HG03460 (cell line): ENCODE measurements around the gene COBL.

ENCODE experiments used
- ATAC-seq: cut with Tn5 transposase; IDR thresholded peaks from one replicate; pipeline ENCODE4 v1.9.1; 2021; ENCODE audit not compliant: unreplicated experiment

Gene COBL

DNA sequence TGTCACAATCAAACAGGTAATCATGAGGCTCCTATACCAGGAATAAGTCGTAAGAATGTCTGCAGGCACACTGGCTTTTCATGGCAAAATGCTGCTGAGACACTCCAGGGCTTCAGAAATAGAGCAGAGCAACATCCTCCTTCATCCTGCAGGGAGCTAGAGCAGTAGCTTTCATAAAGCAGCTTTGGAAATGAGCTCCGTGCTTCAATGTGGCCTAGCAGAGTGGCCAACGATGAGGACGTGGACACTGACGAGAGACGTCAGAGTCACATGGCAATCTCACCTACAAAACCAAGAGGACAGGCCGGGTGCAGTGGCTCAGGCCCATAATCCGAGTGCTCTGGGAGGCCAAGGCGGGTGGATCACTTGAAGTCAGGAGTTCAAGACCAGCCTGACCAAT lies 9.8 kb downstream of the COBL start:
- no peak for ATAC-seq

GRCh38 chr7:51304729-51305128 lies 11.9 kb downstream of the COBL start:
- ATAC-seq = no peak

- ATAC-seq = no peak
These were observed 13.5 kb downstream of the COBL start for GRCh38 chr7:51303142-51303525.

DNA sequence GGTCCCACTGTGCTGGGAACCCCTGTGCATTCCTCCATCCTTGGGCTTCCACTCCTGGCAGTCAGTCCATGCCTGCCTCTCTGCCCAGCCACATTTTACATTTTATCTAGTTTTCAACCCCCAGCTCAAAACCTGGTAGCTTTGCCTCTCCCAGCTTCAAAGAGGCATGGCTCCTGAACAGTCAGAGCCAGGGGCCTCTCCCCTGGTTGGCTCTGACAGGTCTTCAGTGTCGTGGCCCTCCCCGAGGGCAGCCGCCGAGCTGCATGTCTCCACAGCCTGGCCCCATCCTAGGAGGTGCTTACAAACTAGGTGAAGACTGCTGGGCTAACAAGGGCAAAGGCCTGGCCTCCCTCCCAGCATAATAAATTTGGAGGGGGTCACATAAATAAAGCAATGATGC lies 14.8 kb downstream of the COBL start:
- no peak for ATAC-seq

GRCh38 chr7:51300762-51301674 lies 15.6 kb downstream of the COBL start:
- no peak for ATAC-seq

GRCh38 chr7:51299391-51300133 lies 17.0 kb downstream of the COBL start:
- ATAC-seq = no peak

- no peak for ATAC-seq
These were observed 17.7 kb downstream of the COBL start for GRCh38 chr7:51298912-51299311.

- no peak for ATAC-seq
These were observed 18.6 kb downstream of the COBL start for GRCh38 chr7:51297986-51298385.

DNA sequence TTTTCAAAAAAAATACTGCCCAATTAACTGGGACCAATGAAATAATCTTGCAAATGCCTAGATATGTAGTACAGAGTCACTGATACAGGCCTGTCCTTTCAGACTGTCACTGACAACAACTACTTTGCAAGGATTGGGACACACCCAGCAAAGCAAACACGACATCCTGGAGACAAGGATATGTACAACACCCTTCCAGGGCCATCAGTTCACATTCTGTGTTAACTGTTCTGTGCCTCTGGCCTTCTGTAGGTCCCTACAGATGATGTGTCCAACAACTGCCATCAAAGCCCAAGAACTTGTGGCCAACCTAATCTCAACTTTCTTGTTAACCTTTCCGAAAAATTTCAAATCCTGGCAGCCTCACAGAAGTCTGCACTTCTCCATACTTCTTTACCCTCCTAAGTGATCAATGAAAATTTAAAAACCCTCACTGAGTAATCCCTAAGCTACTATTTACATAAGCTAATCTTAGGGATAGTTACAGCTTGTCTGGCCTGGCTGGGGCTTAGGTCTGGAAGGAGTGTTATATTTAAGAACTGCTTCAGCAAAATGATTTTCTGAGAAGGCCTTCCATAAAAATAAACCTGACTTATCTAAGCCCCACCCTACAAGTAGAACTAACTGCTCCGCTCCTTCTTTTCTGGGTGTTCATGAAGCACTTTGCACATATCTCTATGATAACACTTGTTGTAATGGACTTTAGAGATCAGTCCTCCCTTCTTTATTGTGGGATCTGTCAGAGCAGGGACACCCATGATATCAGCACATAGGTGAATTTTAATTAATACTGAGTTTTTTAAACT lies 21.0 kb downstream of the COBL start:
- no peak for ATAC-seq

GRCh38 chr7:51292596-51292995 lies 24.0 kb downstream of the COBL start:
- ATAC-seq = no peak

- no peak for ATAC-seq
These were observed 25.7 kb downstream of the COBL start for GRCh38 chr7:51290702-51291540.

GRCh38 chr7:51290304-51290637 lies 26.3 kb downstream of the COBL start:
- no peak for ATAC-seq

GRCh38 chr7:51289623-51290303 lies 26.8 kb downstream of the COBL start:
- no peak for ATAC-seq

- no peak for ATAC-seq
These were observed 27.6 kb downstream of the COBL start for GRCh38 chr7:51288896-51289622.

GRCh38 chr7:51286401-51286800 lies 30.2 kb downstream of the COBL start:
- no peak for ATAC-seq

DNA sequence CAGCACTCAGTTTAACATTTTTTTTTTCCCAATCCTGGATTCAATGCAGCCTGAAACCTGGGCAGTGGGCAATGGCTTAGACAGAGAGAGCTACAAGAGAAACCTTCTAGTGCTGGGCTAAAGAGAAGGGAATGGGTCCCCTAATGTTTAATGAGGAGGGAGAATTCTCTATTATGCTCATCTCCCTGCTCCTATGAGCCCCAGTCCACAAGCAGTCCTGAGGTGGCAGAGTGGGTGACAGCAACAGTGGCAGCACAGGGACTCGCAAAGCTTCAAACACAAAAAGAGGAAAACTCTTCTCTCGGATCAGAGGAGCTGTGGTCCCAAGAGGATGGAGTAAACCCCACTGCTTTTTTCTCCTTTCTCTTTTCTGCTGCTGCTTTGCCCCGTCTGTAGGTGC lies 36.5 kb downstream of the COBL start:
- no peak for ATAC-seq

- ATAC-seq = no peak
These were observed 37.1 kb downstream of the COBL start for GRCh38 chr7:51279391-51280023.

DNA sequence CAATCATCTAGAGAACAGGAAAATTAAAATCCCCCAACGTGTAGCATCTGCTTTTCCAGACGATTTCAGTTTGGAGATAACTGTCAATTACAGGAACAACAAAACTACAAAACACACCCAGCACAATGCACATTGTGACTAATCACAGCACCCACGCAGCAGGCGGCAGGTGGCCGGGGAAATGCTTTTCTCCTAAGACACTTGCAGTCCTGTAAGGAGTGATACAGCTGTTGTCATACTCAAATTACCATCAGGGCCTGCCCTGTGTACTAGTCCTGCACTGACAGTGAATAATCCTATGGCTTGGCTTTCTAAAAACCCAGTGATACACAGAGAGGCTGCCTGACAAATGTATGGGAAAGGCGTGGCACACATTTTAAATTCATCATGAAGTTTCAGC lies 37.8 kb downstream of the COBL start:
- ATAC-seq = no peak

- no peak for ATAC-seq
These were observed 39.6 kb downstream of the COBL start for GRCh38 chr7:51276967-51277366.
